Measurements from ENCODE around the gene CD300LD. TPM values are rescaled to one million over a fixed set of nuclear protein-coding genes. Genes with fewer than 3 reads are reported as not detected.

CD300LD gene
- polyA plus RNA-seq, 1 experiment, result not detected

DNA sequence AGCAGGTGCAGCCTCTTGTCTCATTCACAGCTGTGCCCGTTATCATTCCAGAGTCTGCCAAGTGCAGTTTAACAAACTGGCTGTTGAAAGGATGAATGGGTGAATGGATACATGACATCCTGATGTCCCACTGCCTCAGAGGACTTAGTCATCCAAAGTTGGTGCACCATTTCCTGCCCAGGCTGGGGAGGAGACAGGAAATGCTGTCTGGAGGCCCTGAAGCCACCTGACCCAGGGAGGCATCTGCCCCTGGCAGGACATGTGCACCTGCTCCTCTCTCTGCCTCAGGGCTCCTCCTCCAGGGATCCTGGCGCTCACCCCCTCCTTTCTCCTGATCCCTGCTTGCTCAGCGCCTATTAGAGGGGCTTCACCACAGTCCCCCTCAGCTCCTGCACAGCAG is 44.3 kb downstream of the CD300LD start:
- CTCF ChIA-PET, result no interaction called here
- no peak overlapping the region for H3K4me3 ChIP-seq (ENCODE audit: low read depth, low read length)
- DNase-seq (ENCODE audit: low read depth), result no peak
- H3K36me3 ChIP-seq (ENCODE audit: control insufficient read depth, insufficient read depth, low read length), result no peaks in the 10 kb centered on the region
- H3K27me3 ChIP-seq (ENCODE audit: control insufficient read depth, insufficient read depth, low read length), result no peaks in the 10 kb centered on the region
- TF ChIP-seq, protein P1, sequence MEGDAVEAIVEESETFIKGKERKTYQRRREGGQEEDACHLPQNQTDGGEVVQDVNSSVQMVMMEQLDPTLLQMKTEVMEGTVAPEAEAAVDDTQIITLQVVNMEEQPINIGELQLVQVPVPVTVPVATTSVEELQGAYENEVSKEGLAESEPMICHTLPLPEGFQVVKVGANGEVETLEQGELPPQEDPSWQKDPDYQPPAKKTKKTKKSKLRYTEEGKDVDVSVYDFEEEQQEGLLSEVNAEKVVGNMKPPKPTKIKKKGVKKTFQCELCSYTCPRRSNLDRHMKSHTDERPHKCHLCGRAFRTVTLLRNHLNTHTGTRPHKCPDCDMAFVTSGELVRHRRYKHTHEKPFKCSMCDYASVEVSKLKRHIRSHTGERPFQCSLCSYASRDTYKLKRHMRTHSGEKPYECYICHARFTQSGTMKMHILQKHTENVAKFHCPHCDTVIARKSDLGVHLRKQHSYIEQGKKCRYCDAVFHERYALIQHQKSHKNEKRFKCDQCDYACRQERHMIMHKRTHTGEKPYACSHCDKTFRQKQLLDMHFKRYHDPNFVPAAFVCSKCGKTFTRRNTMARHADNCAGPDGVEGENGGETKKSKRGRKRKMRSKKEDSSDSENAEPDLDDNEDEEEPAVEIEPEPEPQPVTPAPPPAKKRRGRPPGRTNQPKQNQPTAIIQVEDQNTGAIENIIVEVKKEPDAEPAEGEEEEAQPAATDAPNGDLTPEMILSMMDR (IDR thresholded peaks at IDR 0.05; ENCODE audit: insufficient read depth, low read depth, low read length), result no peak
- POLR2A ChIA-PET, result no interaction called here

DNA sequence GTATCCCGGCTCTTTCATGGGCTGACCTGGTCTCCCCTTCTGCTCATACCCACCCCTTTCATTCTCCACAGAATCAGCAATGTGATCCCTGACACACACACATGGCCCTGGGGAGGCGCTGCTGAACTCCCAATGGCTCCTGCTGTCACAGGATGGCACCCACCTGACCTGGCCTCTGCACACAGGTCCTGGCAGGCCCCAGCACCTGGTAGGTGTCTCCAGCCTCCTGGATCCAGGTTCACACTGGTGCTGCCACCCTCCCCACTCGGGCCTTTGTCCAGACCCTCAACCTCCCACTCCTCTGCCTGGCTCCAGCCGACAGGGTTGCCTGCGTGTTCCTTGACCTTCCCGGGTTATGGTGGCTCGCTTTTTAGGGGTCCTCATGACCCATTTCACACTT is 44.8 kb downstream of the CD300LD start:
- DNase-seq (ENCODE audit: low read depth), result no peak
- H3K27me3 ChIP-seq (ENCODE audit: control insufficient read depth, insufficient read depth, low read length), result no peaks in the 10 kb centered on the region
- POLR2A ChIA-PET, result no interaction called here
- TF ChIP-seq, protein P1 (IDR thresholded peaks at IDR 0.05; ENCODE audit: insufficient read depth, low read depth, low read length), result no peak
- H3K4me3 ChIP-seq (ENCODE audit: low read depth, low read length), result no peak overlapping the region
- no peaks in the 10 kb centered on the region for H3K36me3 ChIP-seq (ENCODE audit: control insufficient read depth, insufficient read depth, low read length)
- CTCF ChIA-PET, result no interaction called here

DNA sequence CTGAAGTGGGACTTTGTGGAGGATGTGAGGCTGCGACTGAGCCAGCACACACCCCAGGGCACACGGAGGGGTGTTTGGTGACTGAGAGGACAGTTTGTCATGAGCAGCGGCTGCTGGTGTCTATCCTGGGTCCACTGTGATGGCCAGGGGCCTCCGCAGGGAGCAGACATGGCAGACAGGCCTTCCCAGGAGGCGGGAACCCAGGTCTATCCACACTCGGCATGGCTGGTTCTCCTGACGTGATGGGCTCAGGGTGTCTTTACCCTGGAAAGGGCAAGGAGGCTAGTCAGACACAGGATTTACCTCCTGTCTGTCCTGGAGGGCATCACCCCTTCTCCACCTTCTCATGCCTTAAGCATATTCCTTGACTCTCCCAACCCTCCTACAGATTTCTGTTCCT is 45.5 kb downstream of the CD300LD start:
- no peak overlapping the region for H3K4me3 ChIP-seq (ENCODE audit: low read depth, low read length)
- no peaks in the 10 kb centered on the region for H3K36me3 ChIP-seq (ENCODE audit: control insufficient read depth, insufficient read depth, low read length)
- POLR2A ChIA-PET, result no interaction called here
- DNase-seq (ENCODE audit: low read depth), result no peak
- H3K27me3 ChIP-seq (ENCODE audit: control insufficient read depth, insufficient read depth, low read length), result no peaks in the 10 kb centered on the region
- CTCF ChIA-PET, result no interaction called here
- TF ChIP-seq, protein P1 (IDR thresholded peaks at IDR 0.05; ENCODE audit: insufficient read depth, low read depth, low read length), result no peak

DNA sequence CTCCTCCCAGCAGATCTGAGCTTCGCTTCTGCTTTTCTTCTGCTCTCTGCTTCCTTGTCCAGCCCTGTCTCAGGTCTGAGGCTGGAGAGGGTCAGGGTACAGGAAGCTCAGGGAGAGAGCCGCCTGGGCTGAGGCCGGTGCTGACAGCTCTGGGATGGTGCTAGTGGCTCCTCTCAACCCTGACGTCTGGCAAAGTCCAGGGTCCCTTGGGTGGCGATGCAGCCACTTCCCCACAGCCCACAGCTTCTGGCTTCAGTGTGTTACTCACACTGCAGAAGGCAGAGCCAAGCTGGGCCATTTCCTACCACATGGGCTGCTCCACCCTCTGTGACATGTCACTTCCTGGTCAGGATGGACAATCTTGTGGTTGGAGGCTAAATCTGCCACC is 46.2 kb downstream of the CD300LD start, which contains the start of gene CD300C:
Gene CD300C (minus strand): TSS at position 273 of the 388 bp plus-strand sequence. CDS start 333 bp downstream, outside the sequence.
- CTCF ChIA-PET, result no interaction called here
- H3K27me3 ChIP-seq (ENCODE audit: control insufficient read depth, insufficient read depth, low read length), result no peaks in the 10 kb centered on the region
- no peaks in the 10 kb centered on the region for H3K36me3 ChIP-seq (ENCODE audit: control insufficient read depth, insufficient read depth, low read length)
- TF ChIP-seq, protein P1 (IDR thresholded peaks at IDR 0.05; ENCODE audit: insufficient read depth, low read depth, low read length), result no peak
- H3K4me3 ChIP-seq (ENCODE audit: low read depth, low read length), result no peak within 1 kb of the TSS
- no peak for DNase-seq (ENCODE audit: low read depth)
- POLR2A ChIA-PET, result no interaction called here

DNA sequence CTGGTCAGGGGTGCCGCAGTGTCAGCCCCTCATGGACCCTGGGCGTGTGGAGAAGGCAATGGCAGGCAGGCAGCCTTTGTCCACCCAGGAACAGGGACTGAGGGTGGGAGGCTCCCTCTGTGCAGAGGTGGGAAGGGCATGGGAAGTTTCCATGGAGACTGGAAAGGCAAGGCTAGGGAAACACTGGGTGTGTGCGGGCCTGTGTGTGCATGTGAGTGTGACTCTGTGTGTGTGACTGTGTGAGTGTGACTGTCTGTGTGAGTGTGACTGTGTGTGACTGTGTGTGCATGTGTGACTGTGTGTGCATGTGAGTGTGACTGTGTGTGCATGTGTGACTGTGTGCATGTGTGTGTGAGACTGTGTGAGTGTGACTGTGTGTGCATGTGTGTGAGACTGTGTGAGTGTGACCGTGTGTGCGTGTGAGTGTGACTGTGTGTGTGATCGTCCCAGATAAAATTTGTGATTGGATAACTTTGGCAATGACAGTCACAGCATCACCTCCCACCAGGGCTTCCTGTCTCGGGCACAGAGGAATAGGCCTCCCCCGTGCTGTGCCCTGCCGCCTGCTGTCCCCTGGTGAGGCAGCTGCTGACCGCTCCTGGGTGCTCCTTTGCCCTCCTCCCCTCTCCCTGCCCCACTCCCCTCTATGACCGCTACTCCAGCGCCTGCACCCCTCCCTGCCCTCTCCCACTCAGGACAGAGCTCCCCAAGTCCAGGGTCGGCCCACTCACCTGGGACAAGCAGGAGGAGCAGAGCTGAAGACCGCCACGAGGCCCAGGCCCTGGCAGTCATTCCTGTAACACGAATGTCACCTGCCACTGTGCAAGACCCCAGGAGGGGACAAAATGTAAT is 46.9 kb downstream of the CD300LD start:
- CTCF ChIA-PET, result no interaction called here
- POLR2A ChIA-PET, result no interaction called here

More for the DNA sequence above, 46.9 kb downstream of the CD300LD start:
- Histone ChIP-seq H3K36me3 (ENCODE audit: control insufficient read depth, insufficient read depth, low read length) (no peaks in the 10 kb centered on the region), H3K27me3 (ENCODE audit: control insufficient read depth, insufficient read depth, low read length) (no peaks in the 10 kb centered on the region), H3K4me3 (ENCODE audit: low read depth, low read length) (no peak overlapping the region)
- no peak for DNase-seq (ENCODE audit: low read depth)
- TF ChIP-seq, protein P1 (IDR thresholded peaks at IDR 0.05; ENCODE audit: insufficient read depth, low read depth, low read length), result no peak

Data from BJ (cell line).